H9 (cell line): Measurements from ENCODE around the gene PDE1C. TPM values are rescaled to one million over a fixed set of nuclear protein-coding genes. Genes with fewer than 3 reads are reported as not detected.

Experiments used
- DNase-seq: peaks from one replicate; pipeline ENCODE4 v3.0.0-alpha.2; 2017
- H2AFZ ChIP-seq: one replicate; pipeline ENCODE4 v1.6.1; 2013; ENCODE audit warnings: mild to moderate bottlenecking, low read length, control low read depth, moderate library complexity
- H2AK5ac ChIP-seq: 2 replicates; pipeline ENCODE4 v1.6.1; 2013; ENCODE audit warnings: low read length, control low read depth, mixed read lengths; ENCODE audit not compliant: insufficient read length
- H2BK120ac ChIP-seq: one replicate; pipeline ENCODE4 v1.6.1; 2013; ENCODE audit warnings: low read depth, mild to moderate bottlenecking, low read length, control low read depth, inconsistent platforms; ENCODE audit not compliant: poor library complexity, severe bottlenecking
- H2BK12ac ChIP-seq: 2 replicates; pipeline ENCODE4 v1.6.1; 2013; ENCODE audit warnings: low read length, control low read depth, mixed read lengths, low read depth; ENCODE audit not compliant: insufficient read length
- H2BK15ac ChIP-seq: 2 replicates; pipeline ENCODE4 v1.6.1; 2013; ENCODE audit warnings: low read depth, low read length, control low read depth
- H2BK20ac ChIP-seq: one replicate; pipeline ENCODE4 v1.6.1; 2013; ENCODE audit warnings: low read depth, mild to moderate bottlenecking, low read length, control low read depth, inconsistent platforms; ENCODE audit not compliant: poor library complexity, severe bottlenecking
- H2BK5ac ChIP-seq: 2 replicates; pipeline ENCODE4 v1.6.1; 2013; ENCODE audit warnings: low read length, control low read depth, mixed read lengths; ENCODE audit not compliant: insufficient read length
- H3K14ac ChIP-seq: 2 replicates; pipeline ENCODE4 v1.6.1; 2013; ENCODE audit warnings: low read length, control low read depth; ENCODE audit not compliant: insufficient read depth
- H3K18ac ChIP-seq: 2 replicates; pipeline ENCODE4 v1.6.1; 2013; ENCODE audit warnings: low read depth, mild to moderate bottlenecking, mixed read lengths, low read length, control low read depth; ENCODE audit not compliant: insufficient read length
- H3K23ac ChIP-seq: 2 replicates; pipeline ENCODE4 v1.6.1; 2013; ENCODE audit warnings: low read length, control low read depth, mixed read lengths, low read depth; ENCODE audit not compliant: insufficient read length
- H3K23me2 ChIP-seq: 2 replicates; pipeline ENCODE4 v1.6.1; 2013; ENCODE audit warnings: low read depth, mild to moderate bottlenecking, mixed read lengths, low read length, control low read depth; ENCODE audit not compliant: insufficient read length, poor library complexity, severe bottlenecking
- H3K27ac ChIP-seq: 2 replicates; pipeline ENCODE4 v1.5.1; 2013; ENCODE audit warnings: low read length, control low read depth, mixed read lengths, low read depth; ENCODE audit not compliant: insufficient read length
- H3K27me3 ChIP-seq: 2 replicates; pipeline ENCODE4 v1.6.1; 2013; ENCODE audit warnings: low read length, control low read depth, inconsistent platforms; ENCODE audit not compliant: insufficient read depth
- H3K4ac ChIP-seq: 2 replicates; pipeline ENCODE4 v1.6.1; 2013; ENCODE audit warnings: low read depth, mild to moderate bottlenecking, control low read depth, inconsistent platforms, low read length, moderate library complexity
- H3K4me1 ChIP-seq: 2 replicates; pipeline ENCODE4 v1.6.1; 2013; ENCODE audit warnings: low read length, control low read depth, inconsistent platforms; ENCODE audit not compliant: insufficient read depth
- H3K4me2 ChIP-seq: 2 replicates; pipeline ENCODE4 v1.6.1; 2013; ENCODE audit warnings: low read length, control low read depth, mixed read lengths; ENCODE audit not compliant: insufficient read length, insufficient read depth
- H3K56ac ChIP-seq: 2 replicates; pipeline ENCODE4 v1.6.1; 2013; ENCODE audit warnings: low read depth, mild to moderate bottlenecking, mixed read lengths, low read length, control low read depth; ENCODE audit not compliant: insufficient read length
- H3K79me1 ChIP-seq: 2 replicates; pipeline ENCODE4 v1.6.1; 2013; ENCODE audit warnings: low read depth, mild to moderate bottlenecking, moderate library complexity, low read length, control low read depth, inconsistent platforms; ENCODE audit not compliant: insufficient read depth, poor library complexity, severe bottlenecking
- H3K79me2 ChIP-seq: 2 replicates; pipeline ENCODE4 v1.6.1; 2013; ENCODE audit warnings: low read length, control low read depth, inconsistent platforms; ENCODE audit not compliant: insufficient read depth
- H3K9ac ChIP-seq: 2 replicates; pipeline ENCODE4 v1.6.1; 2013; ENCODE audit warnings: low read length, control low read depth, mixed read lengths; ENCODE audit not compliant: insufficient read length; ENCODE audit errors: extremely low read depth
- H3K9me3 ChIP-seq: one replicate; pipeline ENCODE4 v1.6.1; 2013; ENCODE audit warnings: low read depth, low read length, inconsistent platforms; ENCODE audit not compliant: control insufficient read depth
- H3T11ph ChIP-seq: one replicate; pipeline ENCODE4 v1.6.1; 2013; ENCODE audit warnings: mild to moderate bottlenecking, low read length, control low read depth, inconsistent platforms
- H4K20me1 ChIP-seq: one replicate; pipeline ENCODE4 v1.6.1; 2013; ENCODE audit not compliant: control insufficient read depth, insufficient read length, insufficient read depth
- H4K5ac ChIP-seq: 2 replicates; pipeline ENCODE4 v1.6.1; 2013; ENCODE audit warnings: low read depth, mild to moderate bottlenecking, mixed read lengths, low read length, control low read depth; ENCODE audit not compliant: insufficient read length
- H4K8ac ChIP-seq: replicated peaks from 2 replicates; pipeline ENCODE4 v1.6.1; 2013; ENCODE audit warnings: low read length, control low read depth, mixed read lengths, low read depth; ENCODE audit not compliant: insufficient read length
- H4K91ac ChIP-seq: 2 replicates; pipeline ENCODE4 v1.6.1; 2013; ENCODE audit warnings: low read depth, mild to moderate bottlenecking, moderate library complexity, mixed read lengths, low read length, control low read depth; ENCODE audit not compliant: insufficient read length
- H3K27ac Mint-ChIP-seq, 3 experiments: 2 replicates in 2 of 3; 3 replicates in 1 of 3; pipeline ENCODE4 v1.8.0; 2020 to 2021; ENCODE audit warnings: mixed read lengths in 3 of 3, mild to moderate bottlenecking in 1 of 3, moderate library complexity in 1 of 3
- H3K27me3 Mint-ChIP-seq: 2 replicates; pipeline ENCODE4 v1.8.0; 2021; ENCODE audit warnings: low read depth, mild to moderate bottlenecking, moderate library complexity, mixed read lengths
- H3K36me3 Mint-ChIP-seq, 3 experiments: 2 replicates in 2 of 3; 3 replicates in 1 of 3; pipeline ENCODE4 v1.8.0; 2020 to 2021; ENCODE audit warnings: low read depth in 3 of 3, mixed read lengths in 3 of 3; ENCODE audit not compliant: insufficient read depth in 1 of 3
- H3K4me1 Mint-ChIP-seq, 2 experiments: 2 replicates each; pipeline ENCODE4 v1.8.0; 2020; ENCODE audit warnings: mixed read lengths in 2 of 2
- H3K4me3 Mint-ChIP-seq, 2 experiments: 2 replicates in 1 of 2; 3 replicates in 1 of 2; pipeline ENCODE4 v1.8.0; 2020 to 2021; ENCODE audit warnings: mild to moderate bottlenecking in 2 of 2, mixed read lengths in 2 of 2, moderate library complexity in 1 of 2
- H3K9me3 Mint-ChIP-seq, 2 experiments: 2 replicates in 1 of 2; 3 replicates in 1 of 2; pipeline ENCODE4 v1.8.0; 2020; ENCODE audit warnings: mild to moderate bottlenecking in 2 of 2, mixed read lengths in 2 of 2, moderate library complexity in 1 of 2
- WGBS: extraction: QIAGEN DNeasy Blood & Tissue Kit; methylation state at CpG from one replicate; pipeline ENCODE4 v1.1.7; 2013; ENCODE audit warnings: missing lambda C conversion rate, low lambda C conversion rate, mixed read lengths; ENCODE audit not compliant: insufficient read length; ENCODE audit errors: extremely low coverage; 5-methylcytosine and 5-hydroxymethylcytosine counted together
- total RNA-seq: library from RNA; stranded (reverse); gene quantifications from 2 replicates; pipeline ENCODE4 v1.2.1, GENCODE V29; 2021
- TF ChIP-seq, protein P1 (sequence below): fragments of 200-600 bp; sonication (generic); conservative IDR thresholded peaks from 3 replicates; pipeline ENCODE4 v1.8.0; 2021; ENCODE audit warnings: antibody characterized with exemption, mild to moderate bottlenecking

Gene PDE1C
- total RNA-seq, 1 experiment from 2014 or later: 0.17 TPM

DNA sequence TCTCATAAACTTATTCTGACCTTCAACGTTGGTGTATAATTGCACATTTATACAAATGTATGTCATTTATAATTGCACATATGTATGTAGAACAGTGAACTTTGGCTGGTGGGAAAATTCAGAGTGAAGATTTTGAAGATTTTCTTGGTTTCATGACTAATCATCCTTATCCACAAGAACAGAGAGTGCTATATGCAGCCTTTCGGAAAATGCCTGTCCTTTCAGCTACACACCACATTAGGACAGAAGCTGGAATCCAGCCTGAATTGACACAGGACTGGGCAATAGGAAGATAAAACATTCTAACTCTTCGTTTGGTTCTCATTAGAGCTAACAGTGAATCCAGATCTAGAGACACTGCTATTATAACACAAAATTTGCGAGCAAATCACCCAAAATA, 166.2 kb downstream of the PDE1C start:
- Mint-ChIP-seq H3K4me3 (no peak overlapping the region), H3K36me3 (no peaks in the 10 kb centered on the region)
- no peak overlapping the region for H2BK15ac ChIP-seq

More for the DNA sequence above, 166.2 kb downstream of the PDE1C start:
- H2BK120ac ChIP-seq: no peak overlapping the region
- no peak overlapping the region for H3K18ac ChIP-seq
- H3K27ac ChIP-seq: no peak overlapping the region
- H3K56ac ChIP-seq: no peak overlapping the region
- no peak overlapping the region for H3K4ac ChIP-seq
- H3K23ac ChIP-seq: no peak overlapping the region
- Mint-ChIP-seq H3K27me3 (peaks cover 1% of the 10 kb centered on the region), H3K4me1 (peaks cover 0 to 2% of the 10 kb centered on the region in 2 experiments; a peak in 1 of 4 replicates), H3K9me3 (no peaks in the 10 kb centered on the region), H3K27ac (no peak overlapping the region)
- H2BK20ac ChIP-seq: no peak overlapping the region
- H3K4me2 ChIP-seq: no peak overlapping the region
- no peak overlapping the region for H2BK5ac ChIP-seq
- 100% methylated on average over 1 of the region's 4 CpGs for WGBS
- no peak overlapping the region for H4K91ac ChIP-seq
- H3K14ac ChIP-seq: no peak overlapping the region
- no peaks in the 10 kb centered on the region for H3K79me1 ChIP-seq
- H4K8ac ChIP-seq: no peak overlapping the region
- H3K9ac ChIP-seq: no peak overlapping the region
- no peak for DNase-seq
- TF ChIP-seq, protein P1, sequence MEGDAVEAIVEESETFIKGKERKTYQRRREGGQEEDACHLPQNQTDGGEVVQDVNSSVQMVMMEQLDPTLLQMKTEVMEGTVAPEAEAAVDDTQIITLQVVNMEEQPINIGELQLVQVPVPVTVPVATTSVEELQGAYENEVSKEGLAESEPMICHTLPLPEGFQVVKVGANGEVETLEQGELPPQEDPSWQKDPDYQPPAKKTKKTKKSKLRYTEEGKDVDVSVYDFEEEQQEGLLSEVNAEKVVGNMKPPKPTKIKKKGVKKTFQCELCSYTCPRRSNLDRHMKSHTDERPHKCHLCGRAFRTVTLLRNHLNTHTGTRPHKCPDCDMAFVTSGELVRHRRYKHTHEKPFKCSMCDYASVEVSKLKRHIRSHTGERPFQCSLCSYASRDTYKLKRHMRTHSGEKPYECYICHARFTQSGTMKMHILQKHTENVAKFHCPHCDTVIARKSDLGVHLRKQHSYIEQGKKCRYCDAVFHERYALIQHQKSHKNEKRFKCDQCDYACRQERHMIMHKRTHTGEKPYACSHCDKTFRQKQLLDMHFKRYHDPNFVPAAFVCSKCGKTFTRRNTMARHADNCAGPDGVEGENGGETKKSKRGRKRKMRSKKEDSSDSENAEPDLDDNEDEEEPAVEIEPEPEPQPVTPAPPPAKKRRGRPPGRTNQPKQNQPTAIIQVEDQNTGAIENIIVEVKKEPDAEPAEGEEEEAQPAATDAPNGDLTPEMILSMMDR: no peak
- no peaks in the 10 kb centered on the region for H3K9me3 ChIP-seq
- H3K23me2 ChIP-seq: no peaks in the 10 kb centered on the region
- no peak overlapping the region for H2AFZ ChIP-seq
- no peak overlapping the region for H4K5ac ChIP-seq
- H4K20me1 ChIP-seq: no peaks in the 10 kb centered on the region
- no peaks in the 10 kb centered on the region for H3K27me3 ChIP-seq
- no peak overlapping the region for H3T11ph ChIP-seq
- H3K79me2 ChIP-seq: no peaks in the 10 kb centered on the region
- no peak overlapping the region for H2BK12ac ChIP-seq
- no peaks in the 10 kb centered on the region for H3K4me1 ChIP-seq
- no peak overlapping the region for H2AK5ac ChIP-seq
